NCI-H82 treated with DMSO at 0.1 percent for 48 hours (cell line): ENCODE results near the gene FBXO5.
A peak's percentile ranks its signal among the peaks of the same experiment; 100 is the strongest.
"Not testable (repeated sequence)": the region's sequence is repeated elsewhere in the genome, so short reads cannot be mapped to it uniquely, and the experiment has no call there.

ENCODE experiments used
- DNase-seq: peaks from one replicate; lab custom pipeline; 2025; ENCODE audit not compliant: unreplicated experiment; lab: John Stamatoyannopoulos, UW

The FBXO5 gene

DNA sequence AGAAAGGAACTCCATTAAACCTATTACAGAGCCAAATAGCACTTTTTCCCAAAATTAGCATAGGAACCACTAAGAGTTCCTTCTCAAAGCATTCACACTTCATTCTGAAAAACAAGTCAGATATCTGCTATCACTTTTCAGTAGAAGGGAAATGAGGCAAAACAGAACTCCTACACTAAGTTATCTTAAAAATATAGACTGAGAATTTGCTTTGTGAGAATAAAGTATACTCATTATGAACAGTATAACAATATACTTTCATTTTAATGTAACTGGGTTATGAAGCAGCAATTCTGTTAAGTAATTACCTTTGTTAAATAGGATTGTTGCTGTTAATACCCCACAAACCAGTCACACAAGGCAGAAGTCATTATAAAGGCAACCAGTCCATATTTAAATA lies 11.0 kb upstream of the FBXO5 start:
- no peak for DNase-seq

DNA sequence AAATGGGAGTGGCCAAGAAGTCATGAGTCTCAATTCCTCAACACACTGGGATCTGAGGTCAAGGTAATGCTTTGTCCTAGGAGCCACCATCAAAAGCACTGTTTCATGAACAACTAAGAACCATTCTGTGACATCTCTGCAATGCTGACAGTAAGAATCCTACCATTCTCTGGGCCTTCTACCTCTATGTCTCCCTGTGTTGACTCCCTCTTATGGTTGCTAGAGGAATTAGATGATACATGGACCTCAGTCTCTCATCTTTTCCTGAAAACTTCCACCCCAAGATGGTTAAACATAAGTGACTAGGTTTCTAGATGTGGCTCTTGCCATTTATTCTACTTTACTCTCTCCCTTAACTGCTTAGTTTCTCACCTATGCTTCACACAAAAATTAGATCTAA lies 10.6 kb upstream of the FBXO5 start:
- no peak for DNase-seq

DNA sequence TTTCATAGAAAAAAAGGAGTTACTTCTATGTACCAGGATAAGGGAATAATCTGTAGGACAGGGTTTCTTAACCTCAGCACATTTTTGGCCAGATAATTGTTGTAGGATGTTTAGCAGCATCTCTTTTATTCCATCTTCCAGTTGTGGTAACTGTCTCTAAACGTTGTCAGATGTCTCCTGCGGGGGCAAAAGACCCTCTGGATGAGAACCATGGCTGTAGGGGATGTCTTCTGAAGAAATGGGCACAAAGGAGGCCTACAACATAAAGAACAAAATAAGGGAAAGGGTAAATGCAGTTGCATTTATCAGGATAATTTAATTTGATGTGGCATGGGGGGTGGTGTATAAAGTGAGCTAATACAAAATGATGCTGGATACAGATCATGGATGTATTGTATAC lies 4.1 kb upstream of the FBXO5 start:
- no peak for DNase-seq

DNA sequence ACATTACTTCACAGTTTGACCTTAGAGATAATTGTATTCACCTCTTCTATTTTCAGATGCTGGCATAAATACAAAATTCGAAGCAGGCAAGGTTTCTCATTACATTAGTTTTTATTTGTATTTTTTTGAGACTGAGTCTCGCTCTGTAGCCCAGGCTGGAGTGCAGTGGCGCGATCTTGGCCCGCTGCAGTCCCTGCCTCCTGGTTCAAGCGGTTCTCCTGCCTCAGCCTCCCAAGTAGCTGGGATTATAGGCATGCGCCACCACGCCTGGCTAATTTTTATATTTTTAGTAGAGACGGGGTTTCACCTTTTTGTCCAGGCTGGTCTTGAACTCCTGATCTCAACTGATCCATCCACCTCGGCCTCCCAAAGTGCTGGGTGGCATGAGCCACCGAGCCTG lies 2.5 kb upstream of the FBXO5 start:
- not testable (repeated sequence) for DNase-seq

DNA sequence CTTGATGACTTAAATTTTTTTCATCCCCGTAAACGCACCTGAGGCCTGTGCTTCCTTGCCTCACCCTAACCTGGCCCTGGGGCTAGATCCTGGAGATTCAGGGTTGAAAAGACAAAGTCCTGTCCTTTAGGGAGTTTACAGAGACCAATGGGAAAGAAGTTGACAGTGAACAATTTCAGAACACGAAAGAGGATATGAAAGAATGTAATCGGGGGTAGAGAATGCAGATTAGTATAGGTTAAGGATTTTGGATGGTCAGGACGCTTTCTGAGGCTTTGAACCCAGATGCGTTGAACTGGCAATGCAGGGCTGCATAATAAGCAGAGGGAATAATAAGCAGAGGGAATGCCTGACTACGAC lies 1.7 kb upstream of the FBXO5 start:
- DNase-seq = peak; percentile 28

DNA sequence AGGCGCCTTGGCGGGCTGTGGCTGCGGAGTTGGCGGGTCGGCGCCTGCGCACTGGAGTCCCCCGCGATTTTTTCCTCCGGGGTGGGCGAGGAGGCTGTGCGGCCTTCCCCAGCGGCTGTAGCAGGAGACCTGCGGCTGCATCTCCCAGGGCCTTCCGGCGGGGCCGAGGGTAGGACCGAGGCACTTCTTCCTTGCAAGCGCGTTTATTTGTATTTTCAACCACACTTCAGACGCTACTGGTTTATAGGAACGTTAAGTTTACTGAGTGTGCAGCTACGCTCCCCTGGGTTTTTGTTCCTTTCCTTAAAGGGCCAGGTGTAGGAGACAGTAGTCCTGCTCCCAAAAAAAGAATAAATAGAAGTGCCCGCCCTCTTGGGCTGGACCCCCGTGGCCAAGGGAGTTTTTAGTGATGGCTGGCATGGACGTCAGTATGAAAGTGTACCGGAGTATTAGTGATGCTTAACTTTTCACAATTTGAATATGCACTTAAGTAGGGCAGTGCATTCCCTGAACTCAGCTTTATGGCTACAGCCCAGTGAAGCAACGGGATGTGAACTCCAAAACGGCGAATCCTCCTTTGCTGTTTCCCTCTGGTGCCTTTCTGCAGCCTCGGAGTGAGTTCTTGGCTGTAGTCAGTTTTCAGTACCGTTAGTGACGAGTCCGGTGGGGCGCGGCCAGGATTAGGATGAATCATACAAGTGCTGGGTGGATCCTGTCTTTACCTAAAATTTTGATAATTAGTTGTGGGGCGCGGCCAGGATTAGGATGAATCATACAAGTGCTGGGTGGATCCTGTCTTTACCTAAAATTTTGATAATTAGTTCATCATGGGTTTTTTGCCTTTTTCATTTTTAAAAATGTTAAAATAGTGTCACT lies 1.0 kb upstream of the FBXO5 start:
- DNase-seq = peak; percentile 93

DNA sequence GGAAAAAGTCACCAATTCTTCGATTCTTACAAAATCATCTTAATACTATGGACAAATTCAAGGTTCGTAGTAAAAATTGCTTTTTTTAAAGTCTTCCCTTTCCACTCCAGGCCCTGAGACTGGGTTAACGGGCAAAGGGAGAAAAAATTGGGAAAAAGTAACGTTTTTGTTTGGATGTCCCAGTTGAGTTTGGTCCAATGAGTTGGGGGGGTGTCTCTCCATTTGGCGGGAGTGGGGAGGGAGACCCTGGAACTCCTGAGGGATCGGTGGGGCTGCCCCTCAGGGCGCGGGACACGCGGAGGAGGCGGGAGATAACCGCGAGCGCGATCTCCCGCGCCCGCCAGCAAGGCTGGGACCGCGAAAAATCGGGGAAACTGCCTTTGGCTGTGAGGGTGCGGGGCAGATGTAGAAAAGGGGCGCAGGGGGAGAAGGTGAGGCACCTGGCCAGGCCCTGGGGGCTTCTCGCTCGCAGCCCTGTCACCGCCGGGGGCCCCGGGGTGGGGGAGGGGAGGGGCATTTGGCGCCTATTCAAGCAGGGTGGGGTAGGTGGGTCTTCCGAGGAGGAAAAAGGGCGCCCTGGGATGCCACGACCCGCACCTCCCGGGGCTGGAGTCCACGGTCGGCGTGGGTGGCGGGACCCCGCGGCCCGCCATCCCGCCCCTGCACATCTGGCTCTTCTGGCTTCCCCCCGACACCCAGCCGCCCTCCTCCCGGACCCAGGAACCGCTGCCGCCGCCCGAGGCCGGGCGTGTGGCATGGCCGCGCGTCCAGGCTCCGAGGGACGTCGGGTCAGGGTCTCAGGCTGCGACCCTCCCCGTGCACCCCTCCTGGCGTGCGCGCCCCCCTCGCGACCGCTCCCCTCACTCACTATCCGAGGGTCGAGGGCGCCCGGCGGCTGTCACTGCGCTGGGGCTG lies 595 bp downstream of the FBXO5 start:
- peak; percentile 16 for DNase-seq

DNA sequence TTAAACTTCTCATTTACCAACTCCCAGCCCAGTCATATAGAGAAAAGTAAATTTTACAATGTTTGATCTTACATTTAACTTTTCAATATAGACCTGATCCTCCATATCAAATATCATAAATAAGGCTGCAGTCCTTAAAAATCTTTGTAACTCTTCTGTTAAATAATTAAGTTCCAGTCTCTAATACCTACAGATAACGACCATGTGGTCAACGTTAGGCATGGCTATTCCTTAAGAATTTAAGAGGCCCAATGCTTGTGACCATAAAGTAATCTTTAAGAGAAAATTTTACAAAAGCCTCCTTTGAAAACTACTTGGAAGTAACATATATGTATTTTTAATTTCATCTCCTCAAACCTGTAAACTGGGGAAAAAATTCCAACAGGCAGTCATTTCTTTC lies 1.6 kb downstream of the FBXO5 start:
- no peak for DNase-seq

DNA sequence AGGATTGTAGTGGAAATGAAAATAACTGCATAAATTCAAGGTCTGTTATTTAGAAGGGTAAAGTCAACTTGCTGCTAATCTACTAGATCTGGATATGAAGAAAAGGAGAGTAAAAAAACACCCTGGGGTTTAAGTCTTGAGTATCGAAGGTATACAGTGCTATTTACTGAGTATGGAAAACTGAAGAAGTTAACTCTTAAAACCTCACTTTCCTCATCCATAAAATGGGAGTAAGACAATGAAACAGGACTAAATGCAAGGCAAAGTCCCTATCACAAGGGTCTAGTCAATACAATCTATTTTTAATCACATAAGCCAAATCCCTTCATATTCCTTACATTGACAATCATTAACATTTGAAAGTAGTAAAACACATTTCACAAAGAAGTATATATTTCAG lies 2.2 kb downstream of the FBXO5 start:
- no peak for DNase-seq

DNA sequence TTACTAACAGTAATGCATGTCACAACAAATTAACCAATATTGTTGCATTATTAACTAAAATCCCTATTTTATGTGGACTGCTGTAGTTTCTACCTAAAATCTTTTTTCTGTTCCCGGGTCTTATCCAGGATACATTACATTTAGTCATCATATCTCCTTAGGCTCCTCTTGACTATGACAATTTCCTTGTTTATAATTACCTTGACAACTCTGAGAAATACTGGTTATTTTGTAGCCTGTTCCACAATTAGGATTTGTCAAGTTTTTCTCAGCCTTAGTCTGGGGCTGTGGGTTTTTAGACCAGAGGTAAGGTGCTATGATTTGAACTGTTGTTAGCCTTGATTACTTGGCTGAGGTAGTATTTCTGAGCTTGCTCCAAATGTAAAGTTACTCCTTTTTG lies 3.7 kb downstream of the FBXO5 start:
- DNase-seq = no peak

DNA sequence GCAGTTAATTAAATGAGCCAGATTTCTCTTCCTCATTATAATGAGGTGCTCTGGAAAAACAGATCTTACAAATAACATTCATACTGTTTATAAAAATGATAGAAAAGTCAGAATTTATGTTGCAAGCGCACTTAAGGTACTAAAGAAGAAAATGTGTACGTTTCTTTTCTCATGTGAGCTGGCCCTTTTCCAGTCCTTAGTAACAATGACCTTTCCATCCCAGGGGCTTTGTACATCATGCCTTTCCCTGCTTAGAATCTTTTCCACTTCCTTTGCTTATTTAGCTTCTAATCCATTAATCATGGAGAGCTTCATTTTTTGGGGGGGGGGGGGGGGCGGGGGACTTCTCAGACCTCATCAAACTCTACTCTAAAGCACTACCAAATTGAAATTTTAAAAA lies 4.8 kb downstream of the FBXO5 start:
- no peak for DNase-seq

DNA sequence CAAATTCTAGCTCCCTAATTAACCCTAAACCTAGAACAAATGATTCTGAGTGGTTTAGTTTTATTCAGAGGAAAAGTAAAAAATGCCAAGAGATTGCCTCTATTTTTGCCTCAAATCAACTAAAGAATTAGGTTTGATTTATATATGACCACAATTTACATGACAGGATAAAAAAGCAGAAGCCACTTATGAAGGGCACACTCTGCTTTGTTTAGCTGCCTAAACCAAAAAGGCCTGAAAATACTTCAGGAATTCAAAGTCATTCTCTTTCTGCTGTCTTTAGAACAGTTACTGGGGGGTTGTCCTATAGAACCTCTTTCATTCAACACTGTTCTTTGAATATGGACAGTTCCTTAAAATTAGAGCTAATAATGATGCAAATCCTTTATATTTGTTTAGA lies 5.3 kb downstream of the FBXO5 start:
- no peak for DNase-seq

DNA sequence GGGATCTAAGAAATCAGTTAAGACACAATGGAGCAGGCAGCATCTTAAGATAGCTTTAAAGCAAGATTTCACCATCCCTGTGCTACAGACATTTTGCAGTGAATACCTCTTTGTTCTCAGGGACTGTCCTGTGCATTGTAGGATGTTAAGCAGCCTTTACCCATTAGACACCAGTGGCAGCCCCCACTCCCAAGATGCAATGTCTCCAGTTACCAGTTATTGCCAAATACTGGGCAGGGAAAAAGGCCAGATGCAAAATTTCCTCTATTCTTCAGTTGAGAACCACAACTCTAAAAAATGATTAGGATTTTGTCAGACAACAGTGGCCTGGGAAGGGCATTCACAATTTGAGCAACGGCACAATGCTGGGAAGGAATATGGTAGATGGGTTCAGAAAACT lies 6.1 kb downstream of the FBXO5 start:
- no peak for DNase-seq

DNA sequence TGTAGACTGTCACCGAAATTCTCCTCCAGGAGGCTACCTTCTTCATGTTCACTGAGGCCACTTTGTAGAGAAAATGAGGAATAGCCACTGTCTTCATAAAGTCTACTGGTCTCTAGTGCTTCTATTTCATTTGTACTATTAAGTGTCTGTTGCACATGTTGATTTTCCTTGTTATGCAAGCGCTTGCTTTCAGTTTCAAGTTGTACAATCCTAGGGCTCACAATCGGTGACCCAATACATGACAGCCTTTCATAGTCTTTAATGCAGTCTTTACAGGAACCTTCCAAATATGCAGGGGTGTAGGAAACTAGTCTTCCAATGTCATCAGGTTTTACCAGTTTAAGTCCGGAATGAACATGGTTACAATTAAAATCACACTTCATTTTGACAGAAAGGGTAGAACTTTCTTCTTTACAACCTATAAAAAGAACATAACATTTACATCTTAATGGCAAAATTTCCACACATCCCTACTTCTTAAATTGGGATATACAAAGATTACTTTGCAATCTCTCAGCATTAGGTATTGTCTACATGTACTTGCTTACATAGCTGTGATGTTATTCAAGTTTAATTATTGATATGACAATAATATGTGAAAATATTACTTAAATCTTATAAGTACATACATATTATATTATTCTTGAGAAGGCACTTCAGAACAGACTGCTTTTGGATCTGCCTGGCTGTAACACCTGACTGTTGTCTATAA lies 7.5 kb downstream of the FBXO5 start:
- DNase-seq = no peak

DNA sequence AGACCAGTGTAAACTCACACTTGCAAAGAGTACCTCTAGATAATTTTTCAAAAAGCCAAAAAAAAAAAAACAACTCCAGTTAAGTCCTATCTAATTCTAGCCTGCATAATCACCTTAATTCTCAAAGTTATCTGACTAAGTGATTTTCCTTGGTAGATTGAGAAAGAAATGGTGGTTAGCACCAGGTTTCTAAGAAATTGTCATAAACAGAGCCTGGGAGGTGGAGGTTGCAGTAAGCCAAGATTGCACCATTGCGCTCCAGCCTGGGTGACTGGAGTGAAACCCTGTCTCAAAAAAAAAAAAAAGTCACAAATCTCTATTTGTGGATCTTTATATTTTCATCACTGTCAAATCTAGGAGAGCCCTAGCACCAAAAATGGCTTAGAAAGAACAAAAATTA lies 8.9 kb downstream of the FBXO5 start:
- DNase-seq = no peak

DNA sequence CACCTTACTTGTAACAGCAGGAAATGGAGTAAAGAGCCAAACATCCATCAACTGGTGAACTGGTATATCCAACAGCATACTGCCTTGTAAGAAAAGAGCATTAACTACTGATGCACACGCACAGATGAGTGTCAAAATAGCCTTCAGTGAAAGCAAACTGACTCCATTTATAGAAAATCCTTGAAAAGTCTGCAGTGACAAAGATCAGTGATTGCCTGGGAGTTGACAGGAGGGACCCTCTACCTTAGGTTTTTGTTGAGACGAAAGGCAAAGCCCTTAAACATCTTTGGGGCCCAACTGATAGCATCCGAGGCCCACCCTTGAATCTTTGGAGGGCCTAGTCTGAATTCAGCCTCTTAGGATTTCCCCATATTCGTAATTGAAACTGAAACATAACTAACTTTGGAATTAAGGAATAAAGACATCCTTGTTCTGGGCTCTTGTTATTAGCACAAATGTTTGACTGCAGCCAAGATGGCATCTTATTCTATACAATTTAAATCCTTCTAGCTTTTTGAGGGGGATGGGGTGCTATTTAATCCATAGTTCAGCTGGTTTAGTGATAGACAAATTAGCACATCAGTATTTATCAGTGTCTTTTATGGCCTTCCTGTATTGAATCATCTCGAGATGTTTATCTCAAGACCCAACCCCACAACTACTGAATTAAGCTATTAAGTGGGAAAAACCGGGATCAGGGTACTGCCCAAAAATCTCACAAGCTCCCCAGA lies 13.0 kb downstream of the FBXO5 start:
- no peak for DNase-seq

DNA sequence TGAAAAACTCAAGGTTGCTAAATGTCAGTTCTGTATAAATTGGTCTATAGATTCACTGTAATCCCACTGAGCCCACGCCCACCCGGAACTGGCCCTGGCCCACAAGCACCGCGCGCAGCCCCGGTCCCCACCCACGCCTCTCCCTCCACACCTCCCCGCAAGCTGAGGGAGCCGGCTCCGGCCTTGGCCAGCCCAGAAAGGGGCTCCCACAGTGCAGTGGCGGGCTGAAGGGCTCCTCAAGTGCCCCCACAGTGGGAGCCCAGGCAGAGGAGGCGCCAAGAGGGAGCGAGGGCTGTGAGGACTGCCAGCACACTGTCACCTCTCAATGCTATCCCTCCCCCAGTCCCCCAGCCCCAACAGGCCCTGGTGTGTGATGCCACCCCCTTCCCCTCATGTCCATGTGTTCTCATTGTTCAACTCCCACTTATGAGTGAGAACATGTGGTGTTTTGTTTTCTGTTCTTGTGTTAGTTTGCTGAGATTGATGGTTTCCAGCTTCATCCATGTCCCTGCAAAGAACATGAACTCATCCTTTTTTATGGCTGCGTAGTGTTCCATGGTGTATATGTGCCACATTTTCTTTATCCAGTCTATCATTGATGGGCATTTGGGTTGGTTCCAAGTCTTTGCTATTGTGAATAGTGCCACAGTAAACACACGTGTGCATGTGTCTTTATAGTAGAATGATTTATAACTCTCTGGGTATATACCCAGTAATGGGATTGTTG lies 16.5 kb downstream of the FBXO5 start:
- DNase-seq = not testable (repeated sequence)

DNA sequence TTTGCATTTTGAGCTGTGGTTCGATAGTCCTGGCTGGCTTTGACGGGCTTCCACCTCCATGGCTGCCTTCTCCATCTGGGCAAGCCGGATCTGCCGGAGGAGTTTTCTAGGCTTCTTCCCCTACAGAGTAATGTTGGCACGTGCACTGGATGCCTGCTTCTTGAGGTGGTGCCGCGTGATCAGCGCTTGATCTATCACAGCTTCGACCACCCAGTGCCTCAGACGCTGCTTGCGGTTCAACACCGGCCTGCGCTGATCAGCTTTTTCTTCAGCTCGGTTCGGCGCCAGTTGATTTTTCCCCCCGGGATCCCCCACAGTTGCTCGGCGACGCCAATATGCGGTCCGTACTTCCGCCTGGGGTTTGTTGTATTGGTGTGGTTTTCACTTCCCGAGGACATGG lies 23.5 kb downstream of the FBXO5 start:
- no peak for DNase-seq

DNA sequence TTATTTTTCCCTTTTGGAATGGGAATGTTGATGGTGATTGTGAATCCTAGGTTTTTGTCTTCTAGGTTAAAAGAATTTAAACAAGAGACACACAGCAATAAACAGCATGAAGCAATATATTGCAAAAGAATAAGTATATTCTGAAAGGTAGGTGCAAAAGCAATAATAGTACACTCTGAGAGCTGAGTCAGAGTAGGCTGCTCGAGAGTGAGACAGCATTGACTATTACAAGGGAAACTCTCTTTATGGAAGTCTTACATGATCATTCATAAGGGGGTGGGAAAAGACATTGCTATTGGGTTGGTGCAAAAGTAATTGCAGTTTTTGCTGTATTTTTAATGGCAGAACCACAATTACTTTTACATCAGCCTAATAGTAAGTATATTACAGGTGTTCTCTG lies 25.0 kb downstream of the FBXO5 start:
- DNase-seq = no peak

DNA sequence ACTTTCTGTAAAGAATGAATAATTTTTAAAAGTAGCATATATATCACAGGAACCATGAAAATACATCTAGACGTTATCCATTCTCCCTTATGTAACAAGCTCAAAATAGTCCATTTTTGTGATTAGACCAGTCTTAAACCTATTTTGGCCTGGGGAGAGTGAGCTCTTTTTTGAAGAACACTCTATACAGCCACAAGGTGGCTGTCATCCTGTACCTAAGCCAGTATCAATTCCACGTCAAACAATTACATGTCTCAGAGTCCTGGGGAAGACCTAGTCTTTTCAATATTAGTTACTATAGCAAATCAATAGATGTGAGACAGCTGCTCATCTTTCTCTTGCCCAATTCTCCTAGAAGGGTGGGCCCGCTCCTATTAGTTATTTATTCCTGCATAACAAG lies 28.4 kb downstream of the FBXO5 start:
- DNase-seq = no peak
